Measurements from ENCODE around the gene JAKMIP3.

JAKMIP3 gene

GRCh38 chr10:132099389-132100090, 33.8 kb downstream of the JAKMIP3 start:
- DNase-seq (ENCODE audit: low read depth), result no peak

- no peak for DNase-seq (ENCODE audit: low read depth)
Observed at GRCh38 chr10:132100091-132100481, 34.3 kb downstream of the JAKMIP3 start.

GRCh38 chr10:132100556-132101349, 35.0 kb downstream of the JAKMIP3 start:
- no peak for DNase-seq (ENCODE audit: low read depth)

- DNase-seq (ENCODE audit: low read depth), result no peak
Observed at GRCh38 chr10:132101529-132101928, 35.8 kb downstream of the JAKMIP3 start.

- DNase-seq (ENCODE audit: low read depth), result no peak
Observed at GRCh38 chr10:132102071-132102716, 36.4 kb downstream of the JAKMIP3 start.

GRCh38 chr10:132102717-132103110, 37.0 kb downstream of the JAKMIP3 start:
- no peak for DNase-seq (ENCODE audit: low read depth)

GRCh38 chr10:132103116-132103910, 37.6 kb downstream of the JAKMIP3 start:
- DNase-seq (ENCODE audit: low read depth), result no peak

- DNase-seq (ENCODE audit: low read depth), result no peak
Observed at GRCh38 chr10:132104062-132104461, 38.3 kb downstream of the JAKMIP3 start.

GRCh38 chr10:132104471-132105301, 38.9 kb downstream of the JAKMIP3 start:
- no peak for DNase-seq (ENCODE audit: low read depth)

- DNase-seq (ENCODE audit: low read depth), result no peak
Observed at GRCh38 chr10:132105302-132105995, 39.7 kb downstream of the JAKMIP3 start.

GRCh38 chr10:132106431-132106830, 40.7 kb downstream of the JAKMIP3 start:
- DNase-seq (ENCODE audit: low read depth), result no peak

GRCh38 chr10:132107186-132107948, 41.6 kb downstream of the JAKMIP3 start:
- DNase-seq (ENCODE audit: low read depth), result no peak

- no peak for DNase-seq (ENCODE audit: low read depth)
Observed at GRCh38 chr10:132107949-132108877, 42.5 kb downstream of the JAKMIP3 start.

- DNase-seq (ENCODE audit: low read depth), result no peak
Observed at GRCh38 chr10:132109341-132110110, 43.8 kb downstream of the JAKMIP3 start.

- no peak for DNase-seq (ENCODE audit: low read depth)
Observed at GRCh38 chr10:132110111-132110521, 44.4 kb downstream of the JAKMIP3 start.

- no peak for DNase-seq (ENCODE audit: low read depth)
Observed at GRCh38 chr10:132110713-132111112, 45.0 kb downstream of the JAKMIP3 start.

- no peak for DNase-seq (ENCODE audit: low read depth)
Observed at GRCh38 chr10:132111121-132111731, 45.5 kb downstream of the JAKMIP3 start.

Measured in stimulated activated CD8-positive, alpha-beta memory T cell treated with anti-CD3 and anti-CD28 coated beads, Interleukin-12 subunit alpha, Interleukin-12 subunit beta, amount 100 ng/mL, for 4 hours (primary cell).